Fibroblast of peridontal ligament (primary cell): ENCODE measurements around the gene ZBTB7C.
"Not testable (repeated sequence)": the region's sequence is repeated elsewhere in the genome, so short reads cannot be mapped to it uniquely, and the experiment has no call there.

Experiments
- DNase-seq: peaks from one replicate; pipeline ENCODE4 v3.0.0-alpha.2; 2010; ENCODE audit errors: extremely low read depth

Gene ZBTB7C

DNA sequence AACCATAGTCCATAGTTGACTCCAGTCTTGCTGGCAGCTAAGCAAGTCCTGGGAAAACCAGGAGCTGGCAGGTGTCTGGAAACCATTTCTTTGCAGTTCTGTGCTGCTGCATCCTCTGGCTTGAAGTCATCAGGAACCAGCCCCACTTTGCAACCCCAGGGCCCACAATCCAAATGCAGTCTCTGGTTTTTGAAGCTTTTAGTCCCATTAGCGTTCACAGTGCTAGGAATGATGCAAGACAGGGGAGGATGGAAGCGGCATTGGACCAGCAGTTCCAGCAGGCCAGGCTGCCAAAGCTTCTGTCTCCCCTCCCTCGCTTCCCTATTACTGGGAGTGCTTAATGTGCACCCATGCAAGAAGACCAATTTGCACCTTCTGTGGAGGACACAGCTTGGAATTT lies 106.4 kb downstream of the ZBTB7C start:
- no peak for DNase-seq

DNA sequence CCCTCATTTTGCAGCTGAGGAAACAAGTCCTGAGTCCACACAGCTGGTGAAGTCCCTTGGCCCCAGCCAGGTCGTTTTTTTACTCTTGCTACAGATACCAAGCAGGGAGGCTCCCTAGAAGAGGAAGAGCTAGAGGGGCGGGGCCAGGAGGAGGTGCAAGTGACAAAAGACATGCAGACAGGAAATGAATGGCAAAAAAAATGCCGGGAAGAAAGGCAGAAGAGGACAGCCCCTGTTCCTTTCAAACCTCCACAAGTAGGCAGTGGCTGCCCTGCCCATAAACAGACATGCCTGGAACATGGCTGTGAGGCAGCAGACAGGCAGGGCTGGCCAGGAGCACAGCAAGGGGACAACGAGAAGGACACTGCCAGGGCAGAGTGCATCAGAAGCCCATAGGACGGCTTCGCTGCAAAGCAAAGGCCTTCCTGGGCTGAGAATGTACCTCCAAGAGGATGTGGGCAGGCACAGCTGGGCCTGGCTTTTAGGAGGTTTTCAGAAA lies 108.7 kb downstream of the ZBTB7C start:
- no peak for DNase-seq

DNA sequence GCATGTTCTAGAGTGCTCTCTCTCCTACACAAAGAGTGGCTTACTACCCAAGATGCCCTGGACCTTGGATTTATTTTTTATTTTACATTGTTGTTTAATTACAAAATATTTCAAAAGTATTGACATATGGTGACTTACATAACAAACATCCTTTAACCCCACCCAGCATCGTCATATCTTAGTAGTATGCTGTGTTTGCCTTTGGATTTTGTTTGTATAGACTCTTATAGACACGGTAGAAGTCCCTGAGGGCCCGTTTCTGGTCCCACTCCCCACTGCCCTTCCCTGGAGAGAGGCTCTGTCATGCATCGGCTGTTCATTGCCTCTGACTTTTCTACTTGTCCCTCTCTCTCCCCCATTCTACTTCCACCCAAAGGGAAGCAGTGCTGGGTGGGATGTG lies 112.0 kb downstream of the ZBTB7C start:
- DNase-seq, result no peak

- DNase-seq, result no peak
These were observed 112.6 kb downstream of the ZBTB7C start for GRCh38 chr18:48296581-48296980.

DNA sequence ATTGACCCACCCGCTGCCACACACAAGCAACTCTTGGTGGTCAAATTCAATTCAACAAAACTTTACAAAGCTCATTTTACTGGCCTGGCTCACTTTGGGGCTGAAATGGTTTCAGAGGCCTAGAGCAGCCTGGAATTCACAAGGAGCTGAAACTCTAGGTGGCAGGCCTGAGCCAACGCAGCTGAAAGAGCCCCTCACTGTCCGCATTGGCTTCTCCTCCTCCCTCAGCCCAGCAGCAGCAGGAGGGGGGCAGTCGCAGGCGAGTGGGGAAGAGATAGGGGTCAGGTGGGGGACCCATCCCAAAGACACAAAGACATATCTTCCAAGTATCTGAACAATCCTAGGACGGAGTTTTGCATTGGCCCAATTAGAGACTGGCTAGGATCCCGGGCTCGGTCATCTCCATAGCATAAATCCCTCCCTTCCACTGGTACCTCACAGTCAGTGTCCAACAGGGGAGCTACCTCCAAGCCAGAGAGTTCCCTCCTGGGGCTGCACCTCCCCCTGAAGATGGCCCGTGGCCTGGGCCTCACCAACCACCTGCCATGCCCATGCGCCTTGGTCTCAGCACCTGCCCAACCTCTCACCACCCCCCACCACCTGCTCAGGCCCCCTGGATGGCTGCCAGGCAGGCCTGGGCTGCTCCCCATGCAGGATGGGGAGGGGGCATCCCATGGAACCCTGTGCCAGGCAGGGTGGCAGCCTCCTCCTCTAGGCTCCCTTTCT lies 113.4 kb downstream of the ZBTB7C start:
- peak; percentile 2 for DNase-seq

DNA sequence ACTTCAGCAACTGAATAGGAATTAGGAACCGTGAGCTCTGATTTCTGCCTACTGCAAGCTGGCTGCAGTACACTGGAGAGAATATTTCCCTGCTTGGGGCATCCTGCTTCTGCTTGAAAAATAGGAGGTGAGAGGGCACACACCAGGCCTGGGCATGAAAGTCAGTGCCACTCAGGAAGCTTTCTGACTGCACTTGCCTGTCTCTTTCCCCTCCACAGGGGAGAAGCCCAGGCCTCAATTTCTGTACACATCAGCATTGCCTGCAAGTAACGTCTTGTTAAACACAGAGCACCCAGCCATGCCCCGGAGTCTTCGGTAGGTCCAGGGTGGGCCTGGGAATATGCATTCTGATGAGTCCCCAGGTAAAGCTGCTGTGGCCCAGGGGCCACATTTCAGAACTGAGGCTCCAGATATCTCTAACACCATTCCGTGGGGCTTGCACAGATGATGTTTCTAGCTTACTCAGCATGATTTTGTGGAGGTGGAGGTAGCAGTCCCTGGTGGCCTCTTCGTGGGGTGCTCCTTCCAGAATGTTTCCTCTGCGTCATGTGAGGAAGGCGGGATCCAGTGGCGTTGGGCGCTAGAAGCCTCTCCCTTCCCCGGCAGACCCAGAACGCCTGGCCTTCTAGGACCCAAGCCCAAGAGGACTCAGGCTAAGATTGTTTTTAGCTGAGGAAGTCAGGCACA lies 114.1 kb downstream of the ZBTB7C start:
- no peak for DNase-seq

GRCh38 chr18:48293954-48294898 lies 115.0 kb downstream of the ZBTB7C start:
- DNase-seq, result no peak

- no peak for DNase-seq
These were observed 116.3 kb downstream of the ZBTB7C start for GRCh38 chr18:48292782-48293424.

DNA sequence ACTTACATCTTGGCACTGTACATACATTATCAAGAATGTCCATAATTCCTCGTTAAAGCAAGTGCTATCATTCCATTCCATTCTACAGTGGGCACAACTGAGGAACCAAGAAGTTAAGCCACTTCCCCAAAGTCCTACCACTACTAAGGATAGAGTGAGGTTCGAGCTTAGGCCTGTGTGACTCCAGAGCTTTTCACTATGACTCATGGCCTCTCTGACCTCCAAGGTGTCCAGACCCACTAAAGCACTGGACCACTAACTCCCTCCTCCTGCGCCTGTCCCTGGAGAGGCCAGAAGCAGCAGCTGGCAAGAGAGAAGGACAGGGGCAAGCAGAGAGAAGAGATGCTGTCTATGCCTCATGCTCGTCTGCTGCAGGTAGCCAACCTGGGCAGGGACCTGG lies 117.0 kb downstream of the ZBTB7C start:
- no peak for DNase-seq

DNA sequence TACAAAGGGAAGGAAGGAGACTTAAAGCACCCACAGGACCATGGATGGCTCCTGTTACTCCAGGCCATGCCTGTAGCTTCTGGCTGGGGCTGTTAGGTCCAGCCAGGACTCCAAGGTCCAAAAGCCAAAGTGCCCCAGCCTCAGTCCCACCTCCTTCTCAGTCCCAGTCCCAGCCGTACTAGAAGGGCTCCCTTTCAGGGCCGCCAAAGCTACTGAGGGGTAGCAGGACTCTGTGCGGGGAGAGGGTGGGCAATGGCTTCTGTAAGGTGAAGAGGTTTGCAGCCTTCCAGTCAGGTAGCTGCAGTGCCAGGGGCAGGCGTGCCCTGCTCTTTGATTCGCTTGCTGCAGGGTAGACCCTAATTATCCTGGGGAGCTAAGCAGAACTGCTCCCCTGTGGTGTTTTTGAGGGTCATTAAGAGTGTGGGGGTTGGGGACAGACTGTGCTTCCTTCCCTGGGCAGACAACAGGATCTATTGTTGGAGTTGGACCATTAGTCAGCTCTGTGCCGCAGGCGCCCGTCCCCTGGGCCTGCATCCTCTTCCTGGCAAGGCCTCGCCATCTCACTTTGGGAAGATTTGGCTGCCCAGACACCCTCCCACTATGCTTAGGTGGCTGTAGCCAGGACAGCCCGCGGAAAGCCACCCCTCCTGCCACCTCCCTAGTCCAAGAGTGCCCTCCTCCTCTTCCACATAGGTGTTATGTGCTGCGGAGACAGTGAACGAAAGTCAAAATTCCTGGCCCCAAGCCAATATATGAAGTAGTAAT lies 118.8 kb downstream of the ZBTB7C start:
- DNase-seq, result no peak

DNA sequence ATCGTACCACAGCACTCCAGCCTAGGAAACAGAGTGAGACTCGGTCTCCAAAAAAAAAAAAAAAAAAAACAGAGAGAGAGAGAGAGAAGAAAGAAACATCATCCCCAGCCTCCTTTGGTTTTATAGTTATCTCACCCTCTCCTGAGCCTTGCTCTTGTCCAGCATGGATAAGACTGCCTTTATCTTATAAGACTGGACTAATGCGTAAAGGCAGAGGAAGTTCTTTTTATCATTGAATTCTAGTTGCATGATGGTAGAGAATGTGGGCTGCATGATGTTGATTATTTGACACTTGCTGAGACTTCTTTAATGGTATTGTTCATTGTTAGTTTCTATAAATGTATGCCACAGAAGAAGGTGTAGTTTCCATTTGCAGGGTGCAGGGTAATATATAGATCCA lies 124.4 kb downstream of the ZBTB7C start:
- no peak for DNase-seq

- DNase-seq, result not testable (repeated sequence)
These were observed 125.2 kb downstream of the ZBTB7C start for GRCh38 chr18:48284011-48284410.

DNA sequence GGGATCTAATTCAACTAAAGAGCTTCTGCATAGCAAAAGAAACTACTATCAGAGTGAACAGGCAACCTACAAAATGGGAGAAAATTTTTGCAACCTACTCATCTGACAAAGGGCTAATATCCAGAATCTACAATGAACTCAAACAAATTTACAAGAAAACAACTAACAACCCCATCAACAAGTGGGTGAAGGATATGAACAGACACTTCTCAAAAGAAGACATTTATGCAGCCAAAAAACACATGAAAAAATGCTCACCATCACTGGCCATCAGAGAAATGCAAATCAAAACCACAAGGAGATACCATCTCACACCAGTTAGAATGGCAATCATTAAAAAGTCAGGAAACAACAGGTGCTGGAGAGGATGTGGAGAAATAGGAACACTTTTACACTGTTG lies 127.7 kb downstream of the ZBTB7C start:
- not testable (repeated sequence) for DNase-seq

- DNase-seq, result no peak
These were observed 129.9 kb downstream of the ZBTB7C start for GRCh38 chr18:48279312-48279711.

DNA sequence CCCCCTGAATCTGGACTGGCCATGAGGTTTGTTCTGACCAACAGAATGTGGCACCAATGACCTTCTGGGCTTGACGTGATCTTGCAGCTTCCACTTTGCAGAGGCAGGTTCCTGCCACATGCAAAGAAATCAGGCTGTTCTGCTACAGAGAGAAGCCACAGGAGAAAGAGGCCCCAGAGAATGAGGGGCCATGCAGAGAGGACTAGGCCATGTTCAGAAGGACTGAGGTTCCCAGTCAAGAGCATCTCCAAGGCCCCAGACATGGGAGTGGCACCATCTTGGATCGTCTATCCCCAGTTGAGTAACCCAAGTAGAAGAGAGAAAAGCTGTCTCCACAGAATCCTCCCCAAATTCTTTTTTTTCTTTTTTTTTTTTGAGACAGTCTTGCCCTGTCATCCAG lies 131.1 kb downstream of the ZBTB7C start:
- no peak for DNase-seq

DNA sequence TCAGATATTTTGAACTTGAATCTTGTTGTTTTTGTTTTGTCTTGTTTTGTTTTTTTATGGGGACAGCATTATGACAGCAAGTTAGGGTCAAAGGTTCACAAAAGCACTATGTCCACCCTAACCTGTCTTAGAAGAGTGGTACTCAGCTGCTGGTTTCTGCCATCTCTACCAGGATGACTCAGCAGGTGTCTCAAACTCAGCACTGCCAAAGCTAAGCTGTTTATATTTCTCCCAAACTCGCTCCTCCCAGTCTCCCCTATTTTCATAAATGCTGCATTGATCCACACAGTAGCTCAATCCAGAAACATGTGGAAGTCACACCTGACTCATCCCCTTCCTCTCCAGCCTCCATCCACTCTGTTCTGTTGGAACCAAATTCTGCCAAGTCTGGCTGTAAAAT lies 134.9 kb downstream of the ZBTB7C start:
- no peak for DNase-seq

DNA sequence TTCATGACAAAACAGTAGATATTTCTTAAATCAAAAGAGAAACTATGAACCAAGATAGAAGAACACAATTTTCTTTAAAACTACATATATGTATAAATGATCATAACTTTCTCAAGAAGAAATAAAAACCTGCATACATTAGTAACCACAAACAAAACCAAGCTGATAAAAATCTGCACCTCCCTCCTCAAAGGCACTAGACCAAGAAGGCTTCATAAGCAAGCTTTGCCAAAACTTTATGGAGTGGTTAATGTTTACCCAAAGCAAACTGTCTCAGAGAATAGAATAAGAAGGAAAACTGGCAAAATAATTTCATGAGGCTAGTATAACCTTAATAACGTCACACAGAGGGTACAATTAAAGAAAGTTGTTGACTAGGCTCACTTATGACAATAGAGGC lies 138.3 kb downstream of the ZBTB7C start:
- no peak for DNase-seq

- DNase-seq, result no peak
These were observed 143.9 kb downstream of the ZBTB7C start for GRCh38 chr18:48265328-48265727.

DNA sequence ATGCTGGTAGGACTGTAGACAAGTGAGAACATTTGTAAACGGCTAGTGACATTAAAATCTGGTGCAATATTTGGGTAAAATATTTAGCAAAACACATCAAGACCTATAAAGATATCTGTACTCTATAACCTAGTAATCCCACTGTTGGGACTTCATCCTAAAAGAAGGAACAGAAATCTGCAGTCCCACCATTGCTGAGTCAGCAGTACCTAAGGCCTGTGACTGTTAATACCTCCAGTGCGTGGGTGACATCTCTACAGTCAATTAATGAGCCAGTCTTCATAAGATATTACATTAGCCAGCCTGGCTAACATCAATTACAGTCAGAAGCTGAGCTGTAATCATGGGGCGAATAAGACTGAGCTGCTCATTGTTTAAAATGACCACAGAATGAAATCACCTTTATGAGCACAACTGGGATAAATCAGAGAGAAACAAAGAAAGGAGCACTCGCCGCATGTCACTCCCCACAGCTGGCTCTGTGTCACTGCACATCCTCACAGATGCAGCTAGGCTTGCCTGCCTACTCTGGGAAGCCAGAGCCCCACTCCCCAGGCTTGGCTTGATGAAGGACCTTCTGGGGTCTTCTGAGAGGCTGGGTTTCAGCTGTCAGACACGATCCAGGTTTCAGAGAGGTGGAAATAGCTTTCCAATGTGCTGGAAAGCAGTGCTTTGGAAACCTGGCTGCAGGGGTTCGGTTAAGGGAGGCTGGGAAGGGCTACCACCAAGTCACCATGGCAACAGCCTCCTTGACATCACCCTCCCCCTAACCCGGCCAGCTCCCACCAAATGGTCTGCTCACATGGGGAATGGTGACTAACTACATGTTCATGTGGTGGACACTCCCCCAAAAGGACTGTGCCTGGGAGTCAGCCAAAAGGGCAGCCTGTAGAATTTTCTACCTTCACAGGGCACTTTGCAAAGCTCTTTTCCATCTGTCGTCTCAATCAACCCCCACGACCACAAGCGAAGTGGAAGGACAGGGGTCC lies 145.0 kb downstream of the ZBTB7C start:
- no peak for DNase-seq
